ENCODE data around the gene RBM17. TPM values are rescaled to one million over a fixed set of nuclear protein-coding genes. Genes with fewer than 3 reads are reported as not detected.

The RBM17 gene
- total RNA-seq, 1 experiment from 2014 or later: 160 TPM

DNA sequence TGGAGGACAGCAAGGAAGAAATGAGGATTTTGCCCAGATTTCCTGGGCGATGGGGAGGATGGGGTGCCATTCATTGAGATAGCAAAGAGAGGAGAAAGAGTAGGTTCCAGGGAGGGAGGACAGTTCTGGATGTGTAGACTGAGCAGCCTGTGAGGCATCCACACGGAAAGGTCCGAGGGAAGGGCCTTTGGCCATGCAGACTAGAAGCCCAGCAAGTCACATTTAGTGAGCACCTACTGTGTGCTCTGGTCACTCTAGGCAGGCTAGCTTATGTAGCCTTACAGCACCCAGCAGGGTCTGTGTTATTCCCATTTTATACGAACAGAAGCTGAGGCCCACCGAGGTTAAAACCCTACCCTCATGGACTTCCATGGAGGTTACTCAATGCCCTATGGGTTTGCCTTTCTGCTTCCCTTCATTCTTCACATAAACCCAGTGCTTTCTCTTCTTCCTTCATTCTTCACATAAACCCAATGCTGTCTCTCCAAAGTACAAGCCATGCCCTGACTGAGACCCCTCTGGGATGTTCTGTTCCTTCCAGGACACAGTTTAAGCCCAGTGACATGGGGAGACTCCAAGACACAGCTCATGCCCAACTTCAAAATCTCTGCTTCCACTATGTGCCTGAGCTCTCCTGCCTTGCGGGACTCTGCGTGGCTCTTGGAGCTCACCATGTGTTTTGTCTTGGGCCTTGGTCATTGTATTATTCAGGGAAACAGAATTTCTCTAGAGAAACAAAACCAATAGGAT, 40.4 kb upstream of the RBM17 start:
- no peaks in the 10 kb centered on the region for H3K36me3 Mint-ChIP-seq
- no peak for DNase-seq (ENCODE audit: low spot score)
- POLR2A ChIA-PET: no interaction called here
- no peak overlapping the region for H3K27ac Mint-ChIP-seq
- ATAC-seq: no peak
- H3K27me3 Mint-ChIP-seq (ENCODE audit: low read depth): no peaks in the 10 kb centered on the region
- CTCF ChIA-PET: no interaction called here
- no peak for TF ChIP-seq JUN (CRISPR knock-in tag; IDR thresholded peaks at IDR 0.05)
- no peak for TF ChIP-seq ZNF423 (CRISPR knock-in tag; IDR thresholded peaks at IDR 0.05)
- TF ChIP-seq SOX15 (CRISPR knock-in tag; IDR thresholded peaks at IDR 0.05): no peak
- TF ChIP-seq, protein P1, sequence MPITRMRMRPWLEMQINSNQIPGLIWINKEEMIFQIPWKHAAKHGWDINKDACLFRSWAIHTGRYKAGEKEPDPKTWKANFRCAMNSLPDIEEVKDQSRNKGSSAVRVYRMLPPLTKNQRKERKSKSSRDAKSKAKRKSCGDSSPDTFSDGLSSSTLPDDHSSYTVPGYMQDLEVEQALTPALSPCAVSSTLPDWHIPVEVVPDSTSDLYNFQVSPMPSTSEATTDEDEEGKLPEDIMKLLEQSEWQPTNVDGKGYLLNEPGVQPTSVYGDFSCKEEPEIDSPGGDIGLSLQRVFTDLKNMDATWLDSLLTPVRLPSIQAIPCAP (CRISPR knock-in tag; IDR thresholded peaks at IDR 0.05): no peak
- TF ChIP-seq ZNF263 (CRISPR knock-in tag; IDR thresholded peaks at IDR 0.05; ENCODE audit: low read depth): no peak
- no peak for TF ChIP-seq GTF2I (CRISPR knock-in tag; conservative IDR thresholded peaks at IDR 0.05)
- no peak for TF ChIP-seq GRHL2 (CRISPR knock-in tag; IDR thresholded peaks at IDR 0.05; ENCODE audit: insufficient replicate concordance, severe bottlenecking)
- TF ChIP-seq PRDM15 (CRISPR knock-in tag; IDR thresholded peaks at IDR 0.05): no peak
- no peak for TF ChIP-seq RORB (CRISPR knock-in tag; IDR thresholded peaks at IDR 0.05)
- TF ChIP-seq, protein P2, sequence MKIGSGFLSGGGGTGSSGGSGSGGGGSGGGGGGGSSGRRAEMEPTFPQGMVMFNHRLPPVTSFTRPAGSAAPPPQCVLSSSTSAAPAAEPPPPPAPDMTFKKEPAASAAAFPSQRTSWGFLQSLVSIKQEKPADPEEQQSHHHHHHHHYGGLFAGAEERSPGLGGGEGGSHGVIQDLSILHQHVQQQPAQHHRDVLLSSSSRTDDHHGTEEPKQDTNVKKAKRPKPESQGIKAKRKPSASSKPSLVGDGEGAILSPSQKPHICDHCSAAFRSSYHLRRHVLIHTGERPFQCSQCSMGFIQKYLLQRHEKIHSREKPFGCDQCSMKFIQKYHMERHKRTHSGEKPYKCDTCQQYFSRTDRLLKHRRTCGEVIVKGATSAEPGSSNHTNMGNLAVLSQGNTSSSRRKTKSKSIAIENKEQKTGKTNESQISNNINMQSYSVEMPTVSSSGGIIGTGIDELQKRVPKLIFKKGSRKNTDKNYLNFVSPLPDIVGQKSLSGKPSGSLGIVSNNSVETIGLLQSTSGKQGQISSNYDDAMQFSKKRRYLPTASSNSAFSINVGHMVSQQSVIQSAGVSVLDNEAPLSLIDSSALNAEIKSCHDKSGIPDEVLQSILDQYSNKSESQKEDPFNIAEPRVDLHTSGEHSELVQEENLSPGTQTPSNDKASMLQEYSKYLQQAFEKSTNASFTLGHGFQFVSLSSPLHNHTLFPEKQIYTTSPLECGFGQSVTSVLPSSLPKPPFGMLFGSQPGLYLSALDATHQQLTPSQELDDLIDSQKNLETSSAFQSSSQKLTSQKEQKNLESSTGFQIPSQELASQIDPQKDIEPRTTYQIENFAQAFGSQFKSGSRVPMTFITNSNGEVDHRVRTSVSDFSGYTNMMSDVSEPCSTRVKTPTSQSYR (CRISPR knock-in tag; IDR thresholded peaks at IDR 0.05): no peak
- TF ChIP-seq ESRRA (CRISPR knock-in tag; IDR thresholded peaks at IDR 0.05; ENCODE audit: borderline replicate concordance): no peak
- no peak for TF ChIP-seq CREB1 (CRISPR knock-in tag; IDR thresholded peaks at IDR 0.05)
- no peak for TF ChIP-seq SMAD3 (CRISPR knock-in tag; IDR thresholded peaks at IDR 0.05; ENCODE audit: borderline replicate concordance)
- TF ChIP-seq ZNF416 (CRISPR knock-in tag; IDR thresholded peaks at IDR 0.05): no peak
- TF ChIP-seq, protein P3, sequence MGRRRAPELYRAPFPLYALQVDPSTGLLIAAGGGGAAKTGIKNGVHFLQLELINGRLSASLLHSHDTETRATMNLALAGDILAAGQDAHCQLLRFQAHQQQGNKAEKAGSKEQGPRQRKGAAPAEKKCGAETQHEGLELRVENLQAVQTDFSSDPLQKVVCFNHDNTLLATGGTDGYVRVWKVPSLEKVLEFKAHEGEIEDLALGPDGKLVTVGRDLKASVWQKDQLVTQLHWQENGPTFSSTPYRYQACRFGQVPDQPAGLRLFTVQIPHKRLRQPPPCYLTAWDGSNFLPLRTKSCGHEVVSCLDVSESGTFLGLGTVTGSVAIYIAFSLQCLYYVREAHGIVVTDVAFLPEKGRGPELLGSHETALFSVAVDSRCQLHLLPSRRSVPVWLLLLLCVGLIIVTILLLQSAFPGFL (CRISPR knock-in tag; IDR thresholded peaks at IDR 0.05; ENCODE audit: borderline replicate concordance): no peak
- TF ChIP-seq, protein P4, sequence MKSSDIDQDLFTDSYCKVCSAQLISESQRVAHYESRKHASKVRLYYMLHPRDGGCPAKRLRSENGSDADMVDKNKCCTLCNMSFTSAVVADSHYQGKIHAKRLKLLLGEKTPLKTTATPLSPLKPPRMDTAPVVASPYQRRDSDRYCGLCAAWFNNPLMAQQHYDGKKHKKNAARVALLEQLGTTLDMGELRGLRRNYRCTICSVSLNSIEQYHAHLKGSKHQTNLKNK (CRISPR knock-in tag; IDR thresholded peaks at IDR 0.05): no peak
- no peak for TF ChIP-seq ZNF138 (CRISPR knock-in tag; conservative IDR thresholded peaks at IDR 0.05)
- TF ChIP-seq, protein P5, sequence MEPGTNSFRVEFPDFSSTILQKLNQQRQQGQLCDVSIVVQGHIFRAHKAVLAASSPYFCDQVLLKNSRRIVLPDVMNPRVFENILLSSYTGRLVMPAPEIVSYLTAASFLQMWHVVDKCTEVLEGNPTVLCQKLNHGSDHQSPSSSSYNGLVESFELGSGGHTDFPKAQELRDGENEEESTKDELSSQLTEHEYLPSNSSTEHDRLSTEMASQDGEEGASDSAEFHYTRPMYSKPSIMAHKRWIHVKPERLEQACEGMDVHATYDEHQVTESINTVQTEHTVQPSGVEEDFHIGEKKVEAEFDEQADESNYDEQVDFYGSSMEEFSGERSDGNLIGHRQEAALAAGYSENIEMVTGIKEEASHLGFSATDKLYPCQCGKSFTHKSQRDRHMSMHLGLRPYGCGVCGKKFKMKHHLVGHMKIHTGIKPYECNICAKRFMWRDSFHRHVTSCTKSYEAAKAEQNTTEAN (CRISPR knock-in tag; IDR thresholded peaks at IDR 0.05): no peak
- TF ChIP-seq ZNF425 (CRISPR knock-in tag; conservative IDR thresholded peaks at IDR 0.05): no peak
- TF ChIP-seq ERG (CRISPR knock-in tag; IDR thresholded peaks at IDR 0.05): no peak
- peaks cover 7% of the 10 kb centered on the region for H3K4me1 Mint-ChIP-seq
- no peaks in the 10 kb centered on the region for H3K9me3 Mint-ChIP-seq
- no peak overlapping the region for H3K4me3 Mint-ChIP-seq
